WTC11 (cell line): ENCODE data around the gene IMP3. TPM values are rescaled to one million over a fixed set of nuclear protein-coding genes. Genes with fewer than 3 reads are reported as not detected.
A peak's percentile ranks its signal among the peaks of the same experiment; 100 is the strongest.
"Not testable (repeated sequence)": the region's sequence is repeated elsewhere in the genome, so short reads cannot be mapped to it uniquely, and the experiment has no call there.

Experiments used
- ATAC-seq: fragments of 200-7000 bp; cut with Tn5 transposase; 2 replicates; pipeline ENCODE4 v1.10.0; 2021; ENCODE audit warnings: mild to moderate bottlenecking, moderate library complexity
- CTCF ChIA-PET: fragments of 300-600 bp; sonication (Branson Sonifier 250); formaldehyde crosslinking; loops from one replicate; lab custom pipeline; 2021; ENCODE audit warnings: antibody characterized with exemption; lab: Charles Lee
- POLR2A ChIA-PET: fragments of 350-600 bp; sonication (Branson Sonifier 250); formaldehyde crosslinking; loops from one replicate; lab custom pipeline; 2021; ENCODE audit warnings: antibody characterized with exemption; lab: Charles Lee
- DNase-seq: peaks from one replicate; pipeline ENCODE4 v3.0.0; 2021; ENCODE audit warnings: low spot score
- H3K27ac Mint-ChIP-seq: 2 replicates; pipeline ENCODE4 v1.8.0; 2021; ENCODE audit warnings: mixed read lengths
- H3K27me3 Mint-ChIP-seq: 2 replicates; pipeline ENCODE4 v1.8.0; 2021; ENCODE audit warnings: low read depth, mild to moderate bottlenecking, moderate library complexity, mixed read lengths
- H3K36me3 Mint-ChIP-seq: 2 replicates; pipeline ENCODE4 v1.8.0; 2021; ENCODE audit warnings: mixed read lengths
- H3K4me1 Mint-ChIP-seq: 2 replicates; pipeline ENCODE4 v1.8.0; 2022; ENCODE audit warnings: mixed read lengths
- H3K4me3 Mint-ChIP-seq: 2 replicates; pipeline ENCODE4 v1.8.0; 2021; ENCODE audit warnings: mild to moderate bottlenecking, moderate library complexity, mixed read lengths
- H3K9me3 Mint-ChIP-seq: 2 replicates; pipeline ENCODE4 v1.8.0; 2021; ENCODE audit warnings: mixed read lengths
- CREB1 ChIP-seq: sonication (generic); formaldehyde crosslinking; IDR thresholded peaks from 2 replicates; pipeline ENCODE4 v1.8.0; 2023; ENCODE audit warnings: mild to moderate bottlenecking, missing genetic modification reagents
- CTCF ChIP-seq: fragments of 200-600 bp; IDR thresholded peaks from 2 replicates; pipeline ENCODE4 v1.8.0; 2022; ENCODE audit warnings: antibody characterized with exemption
- E2F5 ChIP-seq: sonication (generic); formaldehyde crosslinking; IDR thresholded peaks from 2 replicates; pipeline ENCODE4 v1.8.1; 2022; ENCODE audit warnings: mild to moderate bottlenecking, moderate library complexity, missing genetic modification reagents
- ELF4 ChIP-seq: sonication (generic); formaldehyde crosslinking; IDR thresholded peaks from 2 replicates; pipeline ENCODE4 v1.8.1; 2022; ENCODE audit warnings: low read depth, mild to moderate bottlenecking, moderate library complexity, missing genetic modification reagents
- HMGA2 ChIP-seq: fragments of 250-450 bp; sonication (Bioruptor Pico); IDR thresholded peaks from 2 replicates; pipeline ENCODE4 v1.4.0; 2021; ENCODE audit warnings: mild to moderate bottlenecking, moderate library complexity
- NFE2L1 ChIP-seq: sonication (generic); formaldehyde crosslinking; IDR thresholded peaks from 2 replicates; pipeline ENCODE4 v1.8.1; 2023; ENCODE audit warnings: missing genetic modification reagents
- NR2C2 ChIP-seq: sonication (generic); formaldehyde crosslinking; IDR thresholded peaks from 2 replicates; pipeline ENCODE4 v1.8.0; 2022; ENCODE audit warnings: mild to moderate bottlenecking, missing genetic modification reagents
- PREB ChIP-seq: sonication (generic); formaldehyde crosslinking; IDR thresholded peaks from 2 replicates; pipeline ENCODE4 v1.8.1; 2022; ENCODE audit warnings: mild to moderate bottlenecking, missing genetic modification reagents, moderate library complexity, borderline replicate concordance
- SMAD4 ChIP-seq: sonication (generic); formaldehyde crosslinking; IDR thresholded peaks from 2 replicates; pipeline ENCODE4 v1.8.0; 2022; ENCODE audit warnings: mild to moderate bottlenecking, missing genetic modification reagents
- SP1 ChIP-seq: sonication (generic); formaldehyde crosslinking; conservative IDR thresholded peaks from 2 replicates; pipeline ENCODE4 v1.8.1; 2022; ENCODE audit warnings: missing genetic modification reagents
- ZMAT4 ChIP-seq: fragments of 250-450 bp; sonication (Bioruptor Pico); IDR thresholded peaks from 2 replicates; pipeline ENCODE4 v1.9.0; 2021; ENCODE audit warnings: mild to moderate bottlenecking
- ZNF219 ChIP-seq: sonication (generic); formaldehyde crosslinking; IDR thresholded peaks from 2 replicates; pipeline ENCODE4 v1.8.0; 2023; ENCODE audit warnings: missing genetic modification reagents, mild to moderate bottlenecking, borderline replicate concordance
- ZNF263 ChIP-seq: sonication (generic); formaldehyde crosslinking; IDR thresholded peaks from 2 replicates; pipeline ENCODE4 v1.8.1; 2022; ENCODE audit warnings: low read depth, mild to moderate bottlenecking, moderate library complexity, missing genetic modification reagents
- ZNF396 ChIP-seq: fragments of 250-450 bp; sonication (Bioruptor Pico); IDR thresholded peaks from 2 replicates; pipeline ENCODE4 v1.8.0; 2021; ENCODE audit warnings: mild to moderate bottlenecking, moderate library complexity, borderline replicate concordance
- ZSCAN18 ChIP-seq: fragments of 250-450 bp; sonication (Bioruptor Pico); IDR thresholded peaks from 2 replicates; pipeline ENCODE4 v2.1.2; 2022; ENCODE audit warnings: mild to moderate bottlenecking, moderate library complexity
- total RNA-seq: library from RNA; stranded (reverse); gene quantifications from 3 replicates; pipeline ENCODE4 v1.2.3, GENCODE V29; 2021

IMP3 gene
- total RNA-seq, 1 experiment from 2014 or later = 107 TPM

GRCh38 chr15:75685195-75685594, 45.2 kb upstream of the IMP3 start (continued):
- TF ChIP-seq CTCF (no peak), SMAD4 (no peak), ZMAT4 (CRISPR knock-in tag) (no peak), CREB1 (CRISPR knock-in tag) (no peak), NFE2L1 (CRISPR knock-in tag) (no peak)

GRCh38 chr15:75684648-75685047, 44.6 kb upstream of the IMP3 start:
- Mint-ChIP-seq H3K27ac (no peak overlapping the region), H3K4me1 (peaks cover 21% of the 10 kb centered on the region), H3K27me3 (0 out of 2 replicates have a peak, but pooled peaks cover 2% of the 10 kb centered on the region)
- CTCF ChIA-PET = interaction anchor here (0.8 to 3.4 kb wide), 19 partner anchors 9 to 317 kb away, joined by 3 to 38 read pairs (median 5); partner anchors contain the start of genes IMP3, MAN2C1, SIN3A and SNUPN
- no peak for TF ChIP-seq HMGA2 (CRISPR knock-in tag)
- TF ChIP-seq ZNF263 (CRISPR knock-in tag) = no peak
- TF ChIP-seq ZSCAN18 (CRISPR knock-in tag) = no peak
- TF ChIP-seq, all 79 proteins: peak for 0
- Mint-ChIP-seq H3K4me3 (no peak overlapping the region), H3K36me3 (peaks cover 3% of the 10 kb centered on the region; the same call in 1 of the 2 replicates), H3K9me3 (peaks cover 3% of the 10 kb centered on the region; the same call in 1 of the 2 replicates)
- POLR2A ChIA-PET = no interaction called here
- DNase-seq (no peak), ATAC-seq (no peak)

- peaks cover 30% of the 10 kb centered on the region for H3K4me1 Mint-ChIP-seq
- H3K27me3 Mint-ChIP-seq, H3K9me3 Mint-ChIP-seq, H3K4me3 Mint-ChIP-seq, POLR2A ChIA-PET, H3K27ac Mint-ChIP-seq, H3K36me3 Mint-ChIP-seq: not testable (repeated sequence)
- peak; percentile 94 for DNase-seq
- CTCF ChIA-PET = interaction anchor here (0.5 to 3.4 kb wide), 15 partner anchors 10 to 1251 kb away, joined by 3 to 24 read pairs (median 4); partner anchors contain the start of genes MAN2C1, SIN3A, SNUPN and SNX33
- ATAC-seq = peak; percentile 85
- TF ChIP-seq CTCF (peak; percentile 87), SP1 (CRISPR knock-in tag) (peak; percentile 51; the same call in 1 of the 2 replicates)
Measured at GRCh38 chr15:75683646-75684312, 43.8 kb upstream of the IMP3 start.

GRCh38 chr15:75682181-75683135, 42.4 kb upstream of the IMP3 start:
- H3K27ac Mint-ChIP-seq = no peak overlapping the region
- no peak overlapping the region for H3K4me3 Mint-ChIP-seq
- no peaks in the 10 kb centered on the region for H3K9me3 Mint-ChIP-seq
- H3K36me3 Mint-ChIP-seq = no peaks in the 10 kb centered on the region
- ChIA-PET POLR2A (interaction anchor here (0.7 to 1.4 kb wide), 2 partner anchors 35 to 228 kb away, joined by 3 to 4 read pairs; partner anchors contain the start of gene SNX33), CTCF (interaction anchor here (0.7 to 2.0 kb wide), 5 partner anchors 35 to 315 kb away, joined by 3 to 7 read pairs (median 3); partner anchors contain the start of genes MAN2C1, SIN3A and SNX33)
- ATAC-seq (no peak), DNase-seq (no peak)
- H3K27me3 Mint-ChIP-seq = 0 out of 2 replicates have a peak, but pooled peaks cover 2% of the 10 kb centered on the region
- H3K4me1 Mint-ChIP-seq = peaks cover 30% of the 10 kb centered on the region
- TF ChIP-seq NR2C2 (CRISPR knock-in tag) (no peak), ZNF396 (CRISPR knock-in tag) (no peak), E2F5 (CRISPR knock-in tag) (no peak), ZNF219 (CRISPR knock-in tag) (no peak), PREB (CRISPR knock-in tag) (no peak), ELF4 (CRISPR knock-in tag) (no peak), ZSCAN18 (CRISPR knock-in tag) (no peak)
